Stimulated activated naive B cell treated with anti-CD40 and anti-IgM and Interleukin-4, amounts not matched to agents 10 μg/mL and 1 μg/mL and 100 μg/mL, for 72 hours (primary cell): ENCODE data around the gene UST.

Experiments used
- ATAC-seq, 2 donors: fragments of 150-1000 bp; cut with Tn5 transposase; replicated peaks; 2 replicates each; pipeline ENCODE4 v1.10.0; 2021; ENCODE audit warnings: moderate library complexity in 1 of 2
- DNase-seq: peaks from one replicate; pipeline ENCODE4 v3.0.0; 2021
- H3K27ac Mint-ChIP-seq: one replicate; pipeline ENCODE4 v1.8.0; 2022; ENCODE audit warnings: mild to moderate bottlenecking, mixed read lengths
- H3K27me3 Mint-ChIP-seq, 2 donors: one replicate each; pipeline ENCODE4 v1.8.0; 2022; ENCODE audit warnings: mixed read lengths in 2 of 2
- H3K36me3 Mint-ChIP-seq, 2 donors: one replicate each; pipeline ENCODE4 v1.8.0; 2022; ENCODE audit warnings: mixed read lengths in 2 of 2, mild to moderate bottlenecking in 1 of 2
- H3K4me1 Mint-ChIP-seq, 2 donors: one replicate each; pipeline ENCODE4 v1.8.0; 2022; ENCODE audit warnings: mixed read lengths in 2 of 2, mild to moderate bottlenecking in 1 of 2
- H3K4me3 Mint-ChIP-seq, 2 donors: one replicate each; pipeline ENCODE4 v1.8.0; 2022; ENCODE audit warnings: mild to moderate bottlenecking in 2 of 2, mixed read lengths in 2 of 2, moderate library complexity in 1 of 2
- H3K9me3 Mint-ChIP-seq, 2 donors: one replicate each; pipeline ENCODE4 v1.8.0; 2022; ENCODE audit warnings: mixed read lengths in 2 of 2, mild to moderate bottlenecking in 1 of 2

UST gene

GRCh38 chr6:149081281-149081680 is 334.5 kb downstream of the UST start:
- Mint-ChIP-seq H3K36me3 (peaks cover 6 to 7% of the 10 kb centered on the region in 2 donors), H3K4me1 (peaks cover 6 to 28% of the 10 kb centered on the region in 2 donors), H3K4me3 (no peak overlapping the region), H3K27me3 (no peaks in the 10 kb centered on the region), H3K27ac (no peak overlapping the region), H3K9me3 (no peaks in the 10 kb centered on the region)
- DNase-seq (no peak), ATAC-seq (no peak)

- DNase-seq (peak; percentile 64), ATAC-seq (peak; percentile 91)
- H3K27me3 Mint-ChIP-seq: no peaks in the 10 kb centered on the region
- peak overlapping the region; percentile 14 for H3K27ac Mint-ChIP-seq
- H3K9me3 Mint-ChIP-seq: no peaks in the 10 kb centered on the region
- H3K36me3 Mint-ChIP-seq: peaks cover 6 to 7% of the 10 kb centered on the region in 2 donors
- no peak overlapping the region for H3K4me3 Mint-ChIP-seq
- H3K4me1 Mint-ChIP-seq: peaks cover 6 to 28% of the 10 kb centered on the region in 2 donors
Observed at GRCh38 chr6:149082320-149082719, 335.5 kb downstream of the UST start.

- Mint-ChIP-seq H3K9me3 (no peaks in the 10 kb centered on the region), H3K27me3 (no peaks in the 10 kb centered on the region), H3K4me3 (no peak overlapping the region), H3K4me1 (peaks cover 6 to 26% of the 10 kb centered on the region in 2 donors), H3K27ac (no peak overlapping the region), H3K36me3 (peaks cover under 1% of the 10 kb centered on the region in 2 donors)
- no peak for DNase-seq
- no peak for ATAC-seq
Observed at GRCh38 chr6:149084026-149084425, 337.2 kb downstream of the UST start.

GRCh38 chr6:149084808-149085556 is 338.2 kb downstream of the UST start:
- DNase-seq (no peak), ATAC-seq (no peak)
- Mint-ChIP-seq H3K27ac (no peak overlapping the region), H3K36me3 (no peaks in the 10 kb centered on the region), H3K9me3 (no peaks in the 10 kb centered on the region), H3K4me3 (no peak overlapping the region), H3K4me1 (peaks cover 3 to 16% of the 10 kb centered on the region in 2 donors), H3K27me3 (no peaks in the 10 kb centered on the region)

GRCh38 chr6:149085557-149085938 is 338.7 kb downstream of the UST start:
- ATAC-seq: no peak
- Mint-ChIP-seq H3K9me3 (no peaks in the 10 kb centered on the region), H3K36me3 (no peaks in the 10 kb centered on the region), H3K27me3 (no peaks in the 10 kb centered on the region), H3K27ac (no peak overlapping the region), H3K4me1 (peaks cover 3 to 16% of the 10 kb centered on the region in 2 donors), H3K4me3 (no peak overlapping the region)
- no peak for DNase-seq

- Mint-ChIP-seq H3K27ac (no peak overlapping the region), H3K36me3 (no peaks in the 10 kb centered on the region), H3K9me3 (no peaks in the 10 kb centered on the region), H3K4me1 (peaks cover 3 to 8% of the 10 kb centered on the region in 2 donors), H3K27me3 (no peaks in the 10 kb centered on the region), H3K4me3 (no peak overlapping the region)
- ATAC-seq (no peak), DNase-seq (no peak)
Observed at GRCh38 chr6:149086363-149086762, 339.5 kb downstream of the UST start.

GRCh38 chr6:149087898-149088297 is 341.1 kb downstream of the UST start:
- Mint-ChIP-seq H3K4me1 (peaks cover 0 to 2% of the 10 kb centered on the region in 2 donors), H3K27ac (no peak overlapping the region), H3K36me3 (no peaks in the 10 kb centered on the region), H3K9me3 (no peaks in the 10 kb centered on the region), H3K4me3 (no peak overlapping the region), H3K27me3 (no peaks in the 10 kb centered on the region)
- no peak for DNase-seq
- ATAC-seq: no peak

GRCh38 chr6:149088361-149088760 is 341.5 kb downstream of the UST start:
- H3K4me1 Mint-ChIP-seq: peaks cover 0 to 2% of the 10 kb centered on the region in 2 donors
- H3K36me3 Mint-ChIP-seq: no peaks in the 10 kb centered on the region
- no peak for ATAC-seq
- H3K9me3 Mint-ChIP-seq: no peaks in the 10 kb centered on the region
- no peak for DNase-seq
- H3K27ac Mint-ChIP-seq: no peak overlapping the region
- H3K4me3 Mint-ChIP-seq: no peak overlapping the region
- H3K27me3 Mint-ChIP-seq: no peaks in the 10 kb centered on the region

- no peaks in the 10 kb centered on the region for H3K36me3 Mint-ChIP-seq
- peaks cover 4 to 7% of the 10 kb centered on the region in 2 donors for H3K4me1 Mint-ChIP-seq
- peak in 1 of 2 donors; percentile 39 for ATAC-seq
- no peak for DNase-seq
- no peaks in the 10 kb centered on the region for H3K27me3 Mint-ChIP-seq
- no peak overlapping the region for H3K27ac Mint-ChIP-seq
- no peak overlapping the region for H3K4me3 Mint-ChIP-seq
- H3K9me3 Mint-ChIP-seq: no peaks in the 10 kb centered on the region
Observed at GRCh38 chr6:149089510-149089909, 342.7 kb downstream of the UST start.

GRCh38 chr6:149090937-149091336 is 344.1 kb downstream of the UST start:
- ATAC-seq (no peak), DNase-seq (no peak)
- Mint-ChIP-seq H3K4me3 (no peak overlapping the region), H3K9me3 (no peaks in the 10 kb centered on the region), H3K27ac (no peak overlapping the region), H3K4me1 (peaks cover 5 to 15% of the 10 kb centered on the region in 2 donors), H3K36me3 (no peaks in the 10 kb centered on the region), H3K27me3 (no peaks in the 10 kb centered on the region)

GRCh38 chr6:149093643-149094042 is 346.8 kb downstream of the UST start:
- Mint-ChIP-seq H3K9me3 (peaks cover 7% of the 10 kb centered on the region in 2 donors), H3K27ac (no peak overlapping the region), H3K4me3 (no peak overlapping the region), H3K4me1 (peaks cover 6 to 18% of the 10 kb centered on the region in 2 donors), H3K27me3 (no peaks in the 10 kb centered on the region), H3K36me3 (peaks cover 5% of the 10 kb centered on the region in 2 donors)
- ATAC-seq (no peak), DNase-seq (no peak)

GRCh38 chr6:149094156-149094555 is 347.3 kb downstream of the UST start:
- DNase-seq (no peak), ATAC-seq (no peak)
- Mint-ChIP-seq H3K4me1 (peaks cover 6 to 18% of the 10 kb centered on the region in 2 donors), H3K27me3 (no peaks in the 10 kb centered on the region), H3K36me3 (peaks cover 5 to 7% of the 10 kb centered on the region in 2 donors), H3K9me3 (peaks cover 10 to 11% of the 10 kb centered on the region in 2 donors), H3K4me3 (no peak overlapping the region), H3K27ac (no peak overlapping the region)

- no peak for DNase-seq
- Mint-ChIP-seq H3K4me3 (no peak overlapping the region), H3K36me3 (peaks cover 5 to 7% of the 10 kb centered on the region in 2 donors), H3K27ac (no peak overlapping the region), H3K9me3 (peaks cover 10 to 11% of the 10 kb centered on the region in 2 donors), H3K4me1 (peaks cover 6 to 18% of the 10 kb centered on the region in 2 donors), H3K27me3 (no peaks in the 10 kb centered on the region)
- ATAC-seq: no peak
Observed at GRCh38 chr6:149094934-149095351, 348.1 kb downstream of the UST start.

GRCh38 chr6:149095842-149096241 is 349.0 kb downstream of the UST start:
- Mint-ChIP-seq H3K4me3 (no peak overlapping the region), H3K27me3 (no peaks in the 10 kb centered on the region), H3K36me3 (peaks cover 5 to 7% of the 10 kb centered on the region in 2 donors), H3K27ac (no peak overlapping the region), H3K4me1 (peaks cover 6 to 18% of the 10 kb centered on the region in 2 donors), H3K9me3 (peaks cover 10 to 11% of the 10 kb centered on the region in 2 donors)
- no peak for DNase-seq
- peak; percentile 25 to 27 for ATAC-seq

GRCh38 chr6:149097794-149098193 is 351.0 kb downstream of the UST start:
- peaks cover 10 to 11% of the 10 kb centered on the region in 2 donors for H3K9me3 Mint-ChIP-seq
- no peak overlapping the region for H3K4me3 Mint-ChIP-seq

More at GRCh38 chr6:149097794-149098193, 351.0 kb downstream of the UST start:
- peaks cover 5 to 7% of the 10 kb centered on the region in 2 donors for H3K36me3 Mint-ChIP-seq
- H3K27ac Mint-ChIP-seq: no peak overlapping the region
- ATAC-seq: no peak
- H3K27me3 Mint-ChIP-seq: no peaks in the 10 kb centered on the region
- peaks cover 4 to 18% of the 10 kb centered on the region in 2 donors for H3K4me1 Mint-ChIP-seq
- no peak for DNase-seq
